Cardiac muscle cell (in vitro differentiated cells and primary cell): ENCODE data around the gene PHF12. TPM values are rescaled to one million over a fixed set of nuclear protein-coding genes. Genes with fewer than 3 reads are reported as not detected.

Source experiments
- DNase-seq, 2 donors: peaks; one replicate each; pipeline versions ENCODE4 v3.0.0 to v3.0.0-alpha.2; 2010 to 2017; ENCODE audit warnings: low read depth in 1 of 2, low spot score in 1 of 2
- H3K27ac ChIP-seq: fragments of 200-600 bp; sonication (generic); 2 replicates; pipeline ENCODE4 v1.5.1; 2016
- H3K27me3 ChIP-seq: fragments of 200-600 bp; sonication (generic); 2 replicates; pipeline ENCODE4 v1.6.0; 2016; ENCODE audit warnings: control low read depth
- H3K36me3 ChIP-seq: fragments of 200-600 bp; sonication (generic); 2 replicates; pipeline ENCODE4 v1.5.1; 2016; ENCODE audit warnings: control low read depth
- H3K4me1 ChIP-seq: fragments of 200-600 bp; sonication (generic); 2 replicates; pipeline ENCODE4 v1.8.1; 2017; ENCODE audit warnings: low read depth, mild to moderate bottlenecking, mixed run types
- H3K4me3 ChIP-seq: fragments of 200-600 bp; sonication (generic); 2 replicates; pipeline ENCODE4 v1.5.1; 2016; ENCODE audit warnings: mild to moderate bottlenecking
- H3K9me3 ChIP-seq: fragments of 200-600 bp; sonication (generic); 2 replicates; pipeline ENCODE4 v1.5.1; 2017; ENCODE audit warnings: low read depth, mild to moderate bottlenecking, control low read depth
- CTCF ChIP-seq: IDR thresholded peaks from 2 replicates; pipeline ENCODE4 v1.5.1; 2012; ENCODE audit warnings: low read depth, mild to moderate bottlenecking, low read length
- polyA plus RNA-seq: library from polyadenylated mRNA; unstranded; fragments of >200 nt; fragmentation: Nextera tagmentation; extraction: Ambion mirVana; gene quantifications from 2 replicates; pipeline ENCODE4 v1.2.1, GENCODE V29; 2016
- total RNA-seq: library from RNA; depleted of rRNA; stranded (reverse); fragments of >200 nt; gene quantifications from 2 replicates; pipeline ENCODE4 v1.2.3, GENCODE V29; 2016

PHF12 gene
- total and polyA plus RNA-seq, 2 experiments from 2014 or later, result 17.9 to 45.6 TPM

GRCh38 chr17:28885951-28886350 lies 65.4 kb downstream of the PHF12 start:
- peaks cover 17% of the 10 kb centered on the region for H3K36me3 ChIP-seq
- no peak overlapping the region for H3K27ac ChIP-seq
- no peaks in the 10 kb centered on the region for H3K27me3 ChIP-seq
- peaks cover 5% of the 10 kb centered on the region for H3K4me1 ChIP-seq
- H3K9me3 ChIP-seq, result no peaks in the 10 kb centered on the region
- H3K4me3 ChIP-seq, result no peak overlapping the region
- no peak for TF ChIP-seq CTCF
- DNase-seq, result no peak

GRCh38 chr17:28885363-28885762 lies 66.0 kb downstream of the PHF12 start:
- peaks cover 21% of the 10 kb centered on the region for H3K36me3 ChIP-seq
- DNase-seq, result no peak
- H3K27me3 ChIP-seq, result no peaks in the 10 kb centered on the region
- no peaks in the 10 kb centered on the region for H3K9me3 ChIP-seq
- peaks cover 5% of the 10 kb centered on the region for H3K4me1 ChIP-seq
- no peak overlapping the region for H3K27ac ChIP-seq
- H3K4me3 ChIP-seq, result no peak overlapping the region
- no peak for TF ChIP-seq CTCF

- peaks cover 29% of the 10 kb centered on the region for H3K36me3 ChIP-seq
- TF ChIP-seq CTCF, result no peak
- no peak overlapping the region for H3K27ac ChIP-seq
- no peaks in the 10 kb centered on the region for H3K27me3 ChIP-seq
- peaks cover 5% of the 10 kb centered on the region for H3K4me1 ChIP-seq
- H3K4me3 ChIP-seq, result no peak overlapping the region
- no peaks in the 10 kb centered on the region for H3K9me3 ChIP-seq
- no peak for DNase-seq
These were observed 67.2 kb downstream of the PHF12 start for GRCh38 chr17:28883967-28884702.

- DNase-seq, result no peak
- Histone ChIP-seq H3K4me1 (no peaks in the 10 kb centered on the region), H3K4me3 (no peak overlapping the region), H3K27ac (no peak overlapping the region), H3K9me3 (no peaks in the 10 kb centered on the region), H3K27me3 (no peaks in the 10 kb centered on the region), H3K36me3 (peaks cover 29% of the 10 kb centered on the region)
- no peak for TF ChIP-seq CTCF
These were observed 69.0 kb downstream of the PHF12 start for GRCh38 chr17:28882154-28882895.

GRCh38 chr17:28881533-28882056 lies 69.7 kb downstream of the PHF12 start:
- Histone ChIP-seq H3K4me1 (no peaks in the 10 kb centered on the region), H3K27me3 (no peaks in the 10 kb centered on the region), H3K9me3 (no peaks in the 10 kb centered on the region), H3K4me3 (no peak overlapping the region), H3K27ac (no peak overlapping the region), H3K36me3 (peaks cover 29% of the 10 kb centered on the region)
- TF ChIP-seq CTCF, result no peak
- DNase-seq, result no peak
